Measurements from ENCODE around the gene TLE1. TPM values are rescaled to one million over a fixed set of nuclear protein-coding genes. Genes with fewer than 3 reads are reported as not detected.

The TLE1 gene
- total and polyA plus RNA-seq, 9 of the 15 experiments (the other 6 are each of a cell fraction or from before 2014, with no cell fraction given): 0.11 TPM; not detected in 8

DNA sequence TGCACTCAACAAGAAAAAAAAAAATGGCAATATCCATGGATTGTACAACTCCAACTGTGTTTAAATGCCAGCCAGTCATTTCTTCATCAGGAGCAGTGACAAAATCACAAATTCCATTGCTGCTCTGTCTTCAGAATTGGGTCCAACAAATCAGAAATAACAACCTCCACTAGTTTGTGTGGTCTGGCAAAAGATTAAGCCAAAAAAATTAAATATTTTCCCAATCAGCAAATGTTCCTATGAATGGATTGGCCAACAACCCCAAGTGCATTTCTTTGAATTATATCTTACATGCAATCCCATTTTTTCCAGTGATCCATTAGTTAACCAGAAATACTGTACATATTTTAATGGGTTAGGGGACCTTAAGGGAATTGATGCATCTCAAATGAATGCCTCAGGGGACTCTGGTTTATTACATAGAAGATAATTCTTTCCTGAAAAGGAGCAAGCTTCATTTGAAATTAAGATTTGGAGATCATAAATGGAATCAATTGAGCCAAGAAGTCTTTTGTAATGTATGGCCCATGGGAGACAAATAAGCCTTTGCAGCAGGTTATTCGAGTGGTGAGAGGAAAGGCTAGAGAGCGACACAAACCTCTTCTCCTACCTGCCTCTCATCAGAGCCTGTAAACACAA, 131.8 kb downstream of the TLE1 start:
- BruUV-seq (replicated peaks): no TSS peak
- ChIA-PET POLR2A (no interaction called here), CTCF (ENCODE audit: low intra/inter-chr PET ratio) (no interaction called here)
- Histone ChIP-seq H3K4me3 (no peak overlapping the region), H3K79me2 (ENCODE audit: control insufficient read depth, insufficient read depth, low read length) (no peaks in the 10 kb centered on the region), H4K20me1 (replicated peaks; ENCODE audit: control insufficient read depth, insufficient read depth, low read length) (no peaks in the 10 kb centered on the region), H3K9me3 (replicated peaks; ENCODE audit: control insufficient read depth, insufficient read depth, low read depth, low read length) (no peaks in the 10 kb centered on the region), H3K4me1 (replicated peaks in 1 of 2; ENCODE audit: control insufficient read depth in 2 of 2, insufficient read depth in 2 of 2, low read length in 2 of 2) (no peaks in the 10 kb centered on the region), H3K27me3 (ENCODE audit: control insufficient read depth in 2 of 2, insufficient read depth in 2 of 2, low read length in 2 of 2) (no peaks in the 10 kb centered on the region), H3K36me3 (ENCODE audit: control insufficient read depth, insufficient read depth, low read length) (no peaks in the 10 kb centered on the region), H3K4me2 (ENCODE audit: insufficient read depth, low read length) (no peak overlapping the region), H3K9ac (ENCODE audit: insufficient read depth in 1 of 2, low read depth in 2 of 2, low read length in 2 of 2) (no peak overlapping the region), H3K27ac (ENCODE audit: extremely low read depth, low read depth, low read length) (no peak overlapping the region), H3K9me1 (ENCODE audit: control insufficient read depth, insufficient read depth, low read length) (no peaks in the 10 kb centered on the region), H2AFZ (ENCODE audit: low read depth, low read length) (no peak overlapping the region)
- no peak for DNase-seq (ENCODE audit: extremely low read depth in 1 of 4, low spot score in 3 of 4)
- FAIRE-seq: no peak
- in situ Hi-C loops (cut with MboI) (no loop called here), intact Hi-C loops (cut with micrococcal nuclease) (no loop called here)
- WGBS (ENCODE audit: insufficient coverage, low coverage, missing lambda C conversion rate): 0% methylated on average over 1 of the region's 2 CpGs
- ATAC-seq: no peak
- TF ChIP-seq EP300 (IDR thresholded peaks at IDR 0.05; ENCODE audit: low read length) (no peak), SREBF1 (IDR thresholded peaks at IDR 0.05; ENCODE audit: borderline replicate concordance, low read depth, low read length) (no peak), ZNF766 (CRISPR knock-in tag; conservative IDR thresholded peaks at IDR 0.05) (no peak), ZNF668 (CRISPR knock-in tag; IDR thresholded peaks at IDR 0.05) (no peak), E2F5 (CRISPR knock-in tag; IDR thresholded peaks at IDR 0.05) (no peak), ZBTB34 (CRISPR knock-in tag; IDR thresholded peaks at IDR 0.05) (no peak), ZNF41 (CRISPR knock-in tag; conservative IDR thresholded peaks at IDR 0.05) (no peak), POLR2AphosphoS5 (IDR thresholded peaks at IDR 0.05; ENCODE audit: control insufficient read depth, insufficient read depth, low read depth, low read length) (no peak), ARID1B (IDR thresholded peaks at IDR 0.05) (no peak), BHLHE40 (IDR thresholded peaks at IDR 0.05; ENCODE audit: low read length) (no peak)
- TF ChIP-seq, protein P1, sequence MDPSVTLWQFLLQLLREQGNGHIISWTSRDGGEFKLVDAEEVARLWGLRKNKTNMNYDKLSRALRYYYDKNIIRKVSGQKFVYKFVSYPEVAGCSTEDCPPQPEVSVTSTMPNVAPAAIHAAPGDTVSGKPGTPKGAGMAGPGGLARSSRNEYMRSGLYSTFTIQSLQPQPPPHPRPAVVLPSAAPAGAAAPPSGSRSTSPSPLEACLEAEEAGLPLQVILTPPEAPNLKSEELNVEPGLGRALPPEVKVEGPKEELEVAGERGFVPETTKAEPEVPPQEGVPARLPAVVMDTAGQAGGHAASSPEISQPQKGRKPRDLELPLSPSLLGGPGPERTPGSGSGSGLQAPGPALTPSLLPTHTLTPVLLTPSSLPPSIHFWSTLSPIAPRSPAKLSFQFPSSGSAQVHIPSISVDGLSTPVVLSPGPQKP (CRISPR knock-in tag; IDR thresholded peaks at IDR 0.05): no peak
- TF ChIP-seq, protein P2, sequence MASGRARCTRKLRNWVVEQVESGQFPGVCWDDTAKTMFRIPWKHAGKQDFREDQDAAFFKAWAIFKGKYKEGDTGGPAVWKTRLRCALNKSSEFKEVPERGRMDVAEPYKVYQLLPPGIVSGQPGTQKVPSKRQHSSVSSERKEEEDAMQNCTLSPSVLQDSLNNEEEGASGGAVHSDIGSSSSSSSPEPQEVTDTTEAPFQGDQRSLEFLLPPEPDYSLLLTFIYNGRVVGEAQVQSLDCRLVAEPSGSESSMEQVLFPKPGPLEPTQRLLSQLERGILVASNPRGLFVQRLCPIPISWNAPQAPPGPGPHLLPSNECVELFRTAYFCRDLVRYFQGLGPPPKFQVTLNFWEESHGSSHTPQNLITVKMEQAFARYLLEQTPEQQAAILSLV (tag; IDR thresholded peaks at IDR 0.05): no peak
